ENCODE results near the gene DNM3.

DNA sequence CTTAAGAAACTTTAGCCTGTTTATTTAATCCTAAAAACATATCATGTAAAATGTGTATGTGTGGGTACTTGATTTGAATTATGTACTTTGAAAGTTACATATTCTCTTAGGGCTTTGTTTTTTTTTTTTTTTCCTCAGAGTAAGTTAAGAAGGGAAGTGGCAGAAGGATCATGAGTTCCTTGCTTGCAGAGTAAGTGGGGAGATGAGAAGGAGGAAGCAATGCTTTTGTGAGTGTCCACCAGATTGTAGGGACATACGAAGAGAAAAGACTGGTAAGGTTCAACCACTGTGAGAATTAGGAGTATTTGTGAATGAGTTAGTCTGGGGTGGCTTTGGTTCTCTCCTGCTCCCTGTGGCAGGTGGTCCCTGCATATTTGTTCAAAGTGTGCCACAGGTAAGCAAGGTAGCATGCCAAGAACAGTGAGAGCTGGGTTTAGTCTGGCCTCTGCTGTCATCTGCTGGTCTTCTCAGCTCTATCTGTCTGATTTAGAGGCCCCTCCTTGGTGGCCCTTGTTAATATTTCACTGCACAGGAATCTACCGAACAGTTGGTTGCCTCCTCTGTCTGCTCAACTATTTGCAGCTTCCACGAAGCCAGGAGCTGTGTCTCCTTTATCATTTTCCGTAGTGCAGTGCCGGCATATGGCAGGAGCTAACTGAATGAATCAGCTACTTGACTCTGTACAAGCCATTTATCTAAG is 9.5 kb downstream of the DNM3 start:
- TF ChIP-seq SREBF2 (CRISPR knock-in tag; IDR thresholded peaks at IDR 0.05) (no peak), SNIP1 (IDR thresholded peaks at IDR 0.05; ENCODE audit: low read depth) (no peak), PCBP2 (IDR thresholded peaks at IDR 0.05; ENCODE audit: low read depth, low read length, poor library complexity, severe bottlenecking) (no peak)
